LNCaP clone FGC (cell line): ENCODE data around the gene ELMO1.

Source experiments
- DNase-seq: peaks from one replicate; pipeline ENCODE4 v3.0.0-alpha.2; 2011; ENCODE audit warnings: low read depth
- H3K4me3 ChIP-seq: 2 replicates; pipeline ENCODE4 v1.5.1; 2011; ENCODE audit warnings: mild to moderate bottlenecking, low read depth, low read length, control low read depth
- TF ChIP-seq, protein P1 (sequence below): IDR thresholded peaks from 2 replicates; pipeline ENCODE4 v1.5.1; 2012; ENCODE audit warnings: mild to moderate bottlenecking; ENCODE audit not compliant: control insufficient read depth, insufficient read depth; ENCODE audit errors: extremely low read depth

Gene ELMO1

DNA sequence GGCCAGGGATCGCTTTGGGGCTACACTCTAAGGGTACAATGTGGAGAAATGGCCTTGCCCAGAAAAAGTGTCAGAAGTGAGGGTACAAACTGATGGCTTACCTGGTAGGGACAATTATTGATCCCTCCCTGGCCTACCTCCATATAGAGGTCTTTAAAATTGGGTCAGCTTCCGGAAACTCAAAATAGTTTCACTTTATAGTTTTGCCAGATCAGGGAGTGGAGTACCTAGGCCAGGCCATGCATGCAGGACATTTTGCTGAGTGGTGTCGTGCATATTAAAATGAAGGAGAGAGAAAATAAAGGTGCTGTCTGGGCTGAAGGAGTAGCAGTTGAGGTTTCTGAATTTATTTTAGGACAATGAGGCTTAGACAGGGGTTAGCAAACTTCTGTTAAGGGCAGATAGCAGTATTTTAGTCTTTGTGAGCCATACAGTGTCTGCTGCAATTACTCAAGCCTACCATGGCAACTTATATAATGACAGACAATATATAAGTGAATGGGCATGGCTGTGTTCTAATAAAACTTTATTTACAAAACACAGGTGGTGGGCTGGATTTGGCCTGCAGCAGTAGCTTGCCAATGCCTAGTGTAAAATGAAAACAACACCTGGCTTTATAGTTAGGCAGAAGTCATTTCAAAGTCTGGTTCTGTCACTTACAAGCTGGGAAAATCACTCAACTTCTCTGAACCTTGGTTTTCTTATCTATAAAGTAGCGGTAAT is 547.5 kb downstream of the ELMO1 start:
- no peak overlapping the region for H3K4me3 ChIP-seq
- no peak for DNase-seq
- TF ChIP-seq, protein P1, sequence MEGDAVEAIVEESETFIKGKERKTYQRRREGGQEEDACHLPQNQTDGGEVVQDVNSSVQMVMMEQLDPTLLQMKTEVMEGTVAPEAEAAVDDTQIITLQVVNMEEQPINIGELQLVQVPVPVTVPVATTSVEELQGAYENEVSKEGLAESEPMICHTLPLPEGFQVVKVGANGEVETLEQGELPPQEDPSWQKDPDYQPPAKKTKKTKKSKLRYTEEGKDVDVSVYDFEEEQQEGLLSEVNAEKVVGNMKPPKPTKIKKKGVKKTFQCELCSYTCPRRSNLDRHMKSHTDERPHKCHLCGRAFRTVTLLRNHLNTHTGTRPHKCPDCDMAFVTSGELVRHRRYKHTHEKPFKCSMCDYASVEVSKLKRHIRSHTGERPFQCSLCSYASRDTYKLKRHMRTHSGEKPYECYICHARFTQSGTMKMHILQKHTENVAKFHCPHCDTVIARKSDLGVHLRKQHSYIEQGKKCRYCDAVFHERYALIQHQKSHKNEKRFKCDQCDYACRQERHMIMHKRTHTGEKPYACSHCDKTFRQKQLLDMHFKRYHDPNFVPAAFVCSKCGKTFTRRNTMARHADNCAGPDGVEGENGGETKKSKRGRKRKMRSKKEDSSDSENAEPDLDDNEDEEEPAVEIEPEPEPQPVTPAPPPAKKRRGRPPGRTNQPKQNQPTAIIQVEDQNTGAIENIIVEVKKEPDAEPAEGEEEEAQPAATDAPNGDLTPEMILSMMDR = no peak

DNA sequence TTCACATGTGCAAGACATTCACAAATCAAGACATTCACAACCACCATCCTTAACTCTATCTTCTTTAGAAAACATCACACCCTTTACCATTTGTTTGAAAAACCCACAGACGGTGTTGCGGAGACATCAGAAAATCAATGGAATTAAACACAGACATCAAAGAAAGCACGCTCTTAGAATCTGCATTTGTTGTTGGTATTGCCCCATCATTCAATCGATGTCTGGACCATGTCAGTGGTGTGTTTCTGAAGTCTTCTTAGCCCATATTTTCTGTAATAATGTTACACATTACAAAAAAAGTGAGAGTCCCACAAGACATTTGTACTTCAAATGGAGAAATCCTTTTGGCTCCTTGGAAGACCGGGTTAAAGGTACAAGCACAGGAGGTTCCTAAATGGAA is 550.5 kb downstream of the ELMO1 start:
- no peak overlapping the region for H3K4me3 ChIP-seq
- TF ChIP-seq, protein P1 = no peak
- DNase-seq = no peak

- no peak overlapping the region for H3K4me3 ChIP-seq
- TF ChIP-seq, protein P1 = no peak
- DNase-seq = no peak
Observed at GRCh38 chr7:36896956-36897590, 551.6 kb downstream of the ELMO1 start.

DNA sequence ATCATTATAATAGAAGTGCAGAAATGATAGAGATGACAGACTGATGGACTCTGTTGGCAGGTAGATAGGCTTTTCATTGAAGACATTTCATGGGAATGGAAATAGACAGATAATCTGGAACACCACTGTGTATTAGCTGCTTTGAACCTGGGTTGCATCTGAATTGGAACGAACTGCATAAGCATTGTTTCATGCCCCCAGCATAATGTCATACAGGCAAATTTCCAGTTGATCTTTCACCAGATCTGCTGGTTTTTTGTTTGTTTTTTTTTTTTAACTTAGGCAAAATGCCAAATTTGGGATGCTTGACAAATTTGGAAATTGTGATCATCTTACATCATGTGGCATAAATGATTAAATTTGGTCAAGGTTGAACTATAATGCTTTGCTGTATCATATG is 552.2 kb downstream of the ELMO1 start:
- no peak overlapping the region for H3K4me3 ChIP-seq
- DNase-seq = no peak
- TF ChIP-seq, protein P1 = no peak

- H3K4me3 ChIP-seq = no peak overlapping the region
- no peak for DNase-seq
- TF ChIP-seq, protein P1 = no peak
Observed at GRCh38 chr7:36895192-36895591, 553.5 kb downstream of the ELMO1 start.

DNA sequence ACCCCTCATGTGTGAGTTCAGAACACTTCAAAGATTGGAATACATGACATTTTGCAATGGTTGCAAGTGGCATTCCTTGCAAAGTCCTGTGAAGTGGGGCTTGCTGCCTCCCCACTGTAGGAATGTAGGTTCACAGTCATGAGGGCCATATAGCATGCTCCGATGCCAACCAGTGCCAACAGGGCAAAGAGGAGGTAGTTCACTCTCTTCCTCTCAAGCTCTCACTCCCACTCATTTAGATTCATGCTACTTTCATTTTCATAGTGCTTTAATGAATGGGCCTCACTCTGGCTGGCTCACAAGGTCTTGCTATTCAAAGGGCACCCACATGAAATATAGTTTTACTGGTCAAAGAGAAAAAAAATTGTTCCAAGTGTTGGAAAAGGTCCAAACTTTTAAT is 554.5 kb downstream of the ELMO1 start:
- TF ChIP-seq, protein P1 = no peak
- no peak overlapping the region for H3K4me3 ChIP-seq
- DNase-seq = no peak
